HG03575 (cell line): ENCODE results near the gene XRCC1.

Source experiments
- ATAC-seq: cut with Tn5 transposase; IDR thresholded peaks from one replicate; pipeline ENCODE4 v1.9.1; 2021; ENCODE audit not compliant: unreplicated experiment, insufficient number of reproducible peaks, low FRiP score; ENCODE audit errors: extremely low read depth

The XRCC1 gene, protein sequence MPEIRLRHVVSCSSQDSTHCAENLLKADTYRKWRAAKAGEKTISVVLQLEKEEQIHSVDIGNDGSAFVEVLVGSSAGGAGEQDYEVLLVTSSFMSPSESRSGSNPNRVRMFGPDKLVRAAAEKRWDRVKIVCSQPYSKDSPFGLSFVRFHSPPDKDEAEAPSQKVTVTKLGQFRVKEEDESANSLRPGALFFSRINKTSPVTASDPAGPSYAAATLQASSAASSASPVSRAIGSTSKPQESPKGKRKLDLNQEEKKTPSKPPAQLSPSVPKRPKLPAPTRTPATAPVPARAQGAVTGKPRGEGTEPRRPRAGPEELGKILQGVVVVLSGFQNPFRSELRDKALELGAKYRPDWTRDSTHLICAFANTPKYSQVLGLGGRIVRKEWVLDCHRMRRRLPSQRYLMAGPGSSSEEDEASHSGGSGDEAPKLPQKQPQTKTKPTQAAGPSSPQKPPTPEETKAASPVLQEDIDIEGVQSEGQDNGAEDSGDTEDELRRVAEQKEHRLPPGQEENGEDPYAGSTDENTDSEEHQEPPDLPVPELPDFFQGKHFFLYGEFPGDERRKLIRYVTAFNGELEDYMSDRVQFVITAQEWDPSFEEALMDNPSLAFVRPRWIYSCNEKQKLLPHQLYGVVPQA

DNA sequence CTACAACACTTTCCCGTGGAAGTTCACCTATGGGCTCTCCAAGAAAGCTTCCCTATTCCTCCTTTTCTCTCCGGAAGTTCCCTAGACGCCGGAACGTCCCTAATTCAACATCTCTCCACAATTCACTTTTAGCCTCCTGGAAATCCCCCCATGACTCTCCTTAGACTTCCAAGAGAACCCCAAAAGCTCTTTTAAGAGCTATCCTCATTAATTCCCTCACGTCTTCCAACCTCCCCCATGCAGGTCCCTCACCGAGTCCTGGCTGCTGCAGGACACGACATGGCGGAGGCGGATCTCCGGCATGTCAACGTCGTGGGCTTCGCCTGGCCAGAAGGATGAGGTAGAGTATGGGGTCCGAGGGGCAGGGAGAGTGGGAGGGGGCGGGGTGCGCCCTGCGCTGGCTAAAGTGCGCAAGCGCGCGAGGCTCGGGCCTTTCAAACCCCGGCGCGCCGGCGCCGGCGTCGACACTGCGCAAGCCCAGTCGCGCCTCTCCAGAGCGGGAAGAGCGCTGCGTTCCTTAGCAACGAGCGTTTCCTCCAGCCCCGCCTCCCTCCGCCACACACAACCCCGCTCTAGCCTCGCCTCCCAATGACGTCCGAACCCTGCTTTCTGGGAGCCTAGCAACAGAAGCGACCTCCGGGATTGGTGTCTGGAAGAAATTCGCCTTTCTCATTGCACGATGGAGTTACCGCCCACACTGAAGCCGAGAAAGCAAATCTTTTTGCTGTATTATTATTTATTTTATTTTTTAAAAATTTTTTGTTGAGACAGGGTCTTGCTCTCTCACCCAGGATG lies at the start of gene XRCC1, which contains the start of gene PINLYP:
Gene XRCC1 (minus strand): TSS at position 372 of the 795 bp plus-strand sequence. CDS start 69 bp downstream, at position 303.
Gene PINLYP (plus strand): TSS at position 646 of the 795 bp plus-strand sequence. CDS start 1,391 bp downstream, outside the sequence.
- peak; percentile 77 for ATAC-seq

DNA sequence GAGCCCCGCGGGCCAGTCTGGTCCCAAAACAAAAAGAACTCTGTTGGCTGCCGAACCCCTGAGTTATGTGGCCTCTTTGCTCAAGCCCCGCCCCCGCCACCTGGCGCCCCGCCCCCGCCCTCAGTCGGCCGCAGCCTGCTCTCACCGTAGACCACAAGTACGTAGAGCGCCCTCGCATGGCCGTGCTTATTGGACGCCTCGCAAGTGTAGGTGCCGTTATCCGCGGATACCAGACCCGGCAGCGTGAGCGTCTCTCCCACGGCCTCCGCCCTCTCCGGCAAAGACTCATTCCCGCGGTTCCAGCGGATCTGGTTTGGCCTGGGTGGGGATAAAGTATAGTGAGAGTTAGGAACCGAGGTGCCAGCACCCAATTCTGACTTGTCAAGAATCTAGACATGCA lies 49.6 kb upstream of the XRCC1 start:
- ATAC-seq, result no peak

DNA sequence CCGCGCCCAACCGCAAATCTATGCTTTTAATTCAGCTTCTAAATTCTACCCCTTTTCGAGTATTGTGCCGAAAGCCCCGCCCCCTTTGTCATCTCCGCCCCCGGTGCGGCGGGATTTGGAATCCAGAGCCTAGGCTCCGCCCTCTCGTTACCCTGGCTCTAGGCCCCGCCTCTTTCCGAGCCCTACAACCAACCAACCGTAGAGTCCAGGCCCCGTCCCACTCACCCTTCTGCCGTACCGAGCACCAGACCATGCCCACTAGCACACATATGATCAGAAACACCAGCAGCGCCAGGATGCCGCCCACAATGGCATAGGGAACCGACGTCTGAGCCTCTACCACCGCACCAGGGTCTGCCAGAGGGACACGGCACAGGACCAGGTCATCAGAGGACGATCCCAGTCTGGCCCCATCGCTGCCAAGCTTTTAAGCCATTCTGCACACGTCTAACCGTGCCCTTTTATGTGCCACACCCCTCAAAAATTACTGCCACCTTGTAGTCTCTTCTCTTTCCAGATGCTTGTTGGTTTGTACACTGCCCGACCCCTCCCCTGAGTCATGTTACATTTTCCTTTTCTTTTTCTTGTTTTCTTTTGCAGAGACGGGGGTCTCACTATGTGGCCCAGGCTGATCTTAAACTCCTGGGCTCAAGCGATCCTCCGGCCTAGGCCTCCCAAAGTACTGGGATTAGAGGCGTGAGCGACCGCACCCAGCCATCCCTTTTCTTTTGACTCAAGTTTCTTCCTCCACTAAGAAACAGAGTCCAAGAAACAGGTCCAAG lies 48.8 kb upstream of the XRCC1 start:
- ATAC-seq, result no peak

DNA sequence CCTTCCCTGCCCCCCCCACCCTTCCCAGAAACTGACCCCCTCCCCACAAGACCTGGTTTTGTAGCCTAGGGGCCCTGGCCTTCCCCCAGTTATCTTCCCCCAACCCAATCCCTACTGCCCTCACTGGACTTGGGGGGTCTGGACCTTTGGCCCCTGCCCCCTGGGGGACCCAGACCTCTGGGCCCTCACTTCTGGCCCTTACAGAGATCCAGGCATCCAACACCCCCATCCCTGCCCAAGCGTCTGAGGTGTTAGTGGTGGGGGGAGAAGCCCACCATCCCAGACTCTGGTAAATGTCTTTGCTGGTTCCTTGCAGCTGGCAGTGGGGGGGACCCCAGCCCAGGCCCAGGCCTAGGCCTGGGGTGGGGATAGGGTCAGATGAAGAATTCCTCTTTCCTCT lies 47.6 kb upstream of the XRCC1 start:
- no peak for ATAC-seq

DNA sequence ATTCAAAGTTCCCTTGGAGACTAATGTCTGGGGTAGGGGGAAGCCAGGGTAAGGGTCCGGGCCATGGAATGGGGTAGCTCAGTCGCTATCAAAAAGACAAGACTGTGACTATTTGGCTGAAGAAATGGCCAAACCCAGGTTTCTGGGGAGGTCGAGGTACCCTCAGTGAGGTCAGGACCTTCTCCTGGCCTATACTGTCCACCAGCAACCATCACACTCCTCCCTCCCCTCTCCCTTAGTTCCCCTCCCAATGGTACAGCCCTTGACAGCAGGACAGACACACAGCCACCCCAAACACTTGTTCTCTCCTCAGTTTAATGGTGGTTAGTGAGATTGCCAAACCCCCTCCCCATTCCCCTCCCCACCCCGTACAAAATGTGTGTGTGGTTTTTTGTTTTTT lies 46.7 kb upstream of the XRCC1 start:
- no peak for ATAC-seq

DNA sequence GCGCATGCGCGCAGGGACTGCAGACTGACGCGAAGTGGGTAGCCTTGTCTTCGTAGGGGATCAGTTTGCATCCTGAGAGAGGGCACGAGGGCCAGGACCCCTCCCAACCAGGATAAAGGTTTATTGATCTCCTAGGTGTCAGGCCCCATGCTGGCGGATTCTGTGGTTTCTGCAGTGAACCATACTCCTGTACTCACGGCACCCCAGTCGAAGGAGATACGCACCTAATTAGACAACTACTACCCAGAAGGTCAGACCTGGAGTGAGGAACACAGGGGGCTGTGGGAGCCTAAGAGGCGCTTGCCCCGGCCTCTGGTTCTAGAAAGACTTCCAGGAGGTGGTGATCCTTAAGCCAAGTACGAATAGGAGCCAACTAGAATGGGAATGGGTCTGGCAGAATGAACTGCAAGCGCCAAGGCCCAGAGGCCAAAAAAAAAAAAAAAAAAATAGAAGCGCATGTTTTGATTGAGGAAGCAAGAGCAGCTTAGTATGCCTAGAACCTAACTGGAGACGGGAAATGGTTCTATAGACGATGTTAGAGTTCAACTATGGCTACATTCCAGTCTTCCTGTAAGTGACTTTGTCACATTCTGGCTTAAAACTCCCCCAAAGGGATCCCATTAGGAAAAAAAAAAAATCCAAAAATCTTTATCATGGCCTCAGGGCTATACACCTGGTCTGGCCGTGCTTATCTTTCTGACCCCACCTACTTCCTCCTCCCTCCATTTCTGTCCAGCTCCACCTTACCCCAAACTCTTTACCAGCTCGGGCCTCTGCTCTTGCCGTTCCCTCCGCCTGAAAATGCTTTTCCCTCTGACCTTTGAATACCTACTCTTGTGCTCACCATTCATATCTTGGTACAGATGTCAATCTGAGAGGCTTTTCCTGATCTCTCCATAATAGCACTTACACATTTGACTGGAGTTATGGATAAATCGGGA lies 45.0 kb upstream of the XRCC1 start:
- ATAC-seq, result no peak

DNA sequence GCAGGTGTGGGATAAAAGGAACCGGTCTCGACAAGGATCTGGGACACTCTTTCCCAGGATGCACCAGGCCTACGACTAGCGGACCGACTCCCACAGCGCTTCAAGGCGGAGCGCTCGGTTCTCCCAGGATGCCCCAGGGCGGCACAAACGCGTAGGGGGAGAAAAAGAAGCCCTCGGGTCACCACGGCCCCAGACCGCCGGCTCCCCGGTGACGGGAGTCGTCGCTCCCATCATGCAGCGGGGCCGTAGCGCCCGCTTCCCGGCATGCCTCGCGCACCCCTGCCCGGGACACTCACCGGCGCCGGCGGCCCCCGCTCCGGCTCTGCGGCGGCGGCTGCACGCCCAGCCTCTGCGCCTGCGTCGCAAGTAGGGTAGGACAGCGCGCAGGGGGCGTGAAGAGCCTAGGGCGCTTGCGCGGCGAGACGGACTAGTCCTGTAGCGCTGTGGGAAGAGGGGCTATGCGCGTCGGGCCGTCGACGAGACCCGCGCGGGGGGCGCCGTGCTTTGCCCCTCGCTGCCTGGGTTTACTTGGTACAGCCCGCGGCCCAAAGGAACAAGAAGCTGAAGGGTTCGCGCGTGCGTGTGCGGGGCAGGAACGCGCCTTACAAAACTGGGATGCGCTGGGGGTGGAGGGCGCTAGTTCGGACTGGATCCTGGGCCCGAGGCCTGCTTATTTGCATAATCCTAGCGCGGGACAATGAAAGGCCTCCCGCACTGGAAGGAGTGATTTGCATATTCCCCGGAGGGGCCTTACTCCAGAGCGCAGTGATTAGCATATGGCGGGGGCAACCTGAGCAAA lies 44.1 kb upstream of the XRCC1 start, which contains the start of gene ZNF428:
Gene ZNF428 (minus strand): TSS at position 368 of the 799 bp plus-strand sequence. CDS start 5,325 bp downstream, outside the sequence.
- ATAC-seq, result no peak

DNA sequence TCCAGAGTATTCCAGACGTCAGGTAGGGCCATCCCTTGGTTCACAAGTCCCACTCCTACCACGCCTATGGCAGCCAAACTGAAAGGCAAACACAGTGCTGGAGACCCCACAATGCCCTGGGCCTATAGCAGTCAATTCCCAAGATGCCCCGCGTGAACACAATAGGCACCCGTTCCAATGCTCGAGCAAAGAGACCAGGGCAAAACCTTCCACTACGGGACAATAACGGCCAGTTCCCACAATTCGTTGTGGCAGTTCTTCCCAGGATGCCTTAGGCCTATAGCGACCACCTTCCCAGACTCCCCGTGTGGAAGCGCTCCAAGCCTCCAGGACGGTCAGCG lies 43.6 kb upstream of the XRCC1 start:
- no peak for ATAC-seq

DNA sequence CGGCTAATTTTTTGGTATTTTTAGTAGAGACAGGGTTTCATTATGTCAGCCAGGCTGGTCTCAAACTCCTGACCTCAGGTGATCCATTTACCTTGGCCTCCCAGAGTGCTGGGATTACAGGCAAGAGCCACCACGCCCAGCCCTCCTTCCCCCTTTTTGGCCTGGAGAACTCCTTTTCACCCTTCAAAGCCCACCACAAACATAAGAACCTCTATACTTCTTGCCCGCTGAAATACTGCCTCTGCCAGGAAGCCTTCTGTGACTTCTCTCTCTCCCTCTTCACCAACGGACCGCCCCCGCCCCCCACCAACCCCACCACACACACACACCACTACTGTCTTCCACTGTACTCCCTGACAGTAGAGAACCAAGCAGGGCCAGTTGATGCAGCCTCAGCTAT lies 41.6 kb upstream of the XRCC1 start:
- no peak for ATAC-seq

DNA sequence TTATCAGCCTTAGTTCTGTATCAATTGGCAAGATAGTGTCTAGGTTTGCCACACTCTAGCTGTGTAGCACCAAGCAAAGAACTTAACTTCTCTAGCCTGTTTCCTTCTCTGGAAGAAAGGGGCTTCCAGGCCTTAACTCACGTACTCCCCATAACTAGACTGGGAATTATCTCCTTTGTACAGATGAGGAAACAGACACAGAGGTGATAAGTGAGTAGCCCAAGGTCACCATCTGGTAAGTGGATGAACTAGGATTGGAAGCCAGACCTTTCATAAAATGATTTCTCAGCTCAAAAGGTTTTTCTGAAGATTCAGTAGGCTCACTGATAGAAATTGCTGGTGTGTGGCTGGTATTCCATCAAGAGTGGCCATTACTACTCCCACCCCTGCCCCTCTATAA lies 41.0 kb upstream of the XRCC1 start:
- ATAC-seq, result no peak

DNA sequence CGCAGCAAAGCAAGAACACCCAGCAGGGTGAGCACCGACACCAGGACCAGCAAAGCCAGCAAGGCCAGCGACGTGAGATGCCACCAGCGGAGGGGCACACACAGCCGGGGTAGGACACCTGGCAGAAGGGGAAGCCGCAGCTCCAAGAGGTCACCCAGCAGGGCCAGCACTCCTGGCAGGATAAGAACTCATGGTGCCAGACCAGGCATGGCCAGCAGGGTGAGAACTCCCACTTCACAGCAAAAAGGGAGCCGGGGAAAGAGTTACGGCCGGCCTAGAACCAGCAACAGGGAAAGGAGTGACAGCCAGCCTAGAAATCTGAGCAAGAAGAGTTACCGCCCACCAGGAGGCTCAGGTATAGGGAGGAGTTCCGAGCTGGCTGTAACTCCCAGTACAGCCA lies 37.0 kb upstream of the XRCC1 start:
- ATAC-seq, result no peak

DNA sequence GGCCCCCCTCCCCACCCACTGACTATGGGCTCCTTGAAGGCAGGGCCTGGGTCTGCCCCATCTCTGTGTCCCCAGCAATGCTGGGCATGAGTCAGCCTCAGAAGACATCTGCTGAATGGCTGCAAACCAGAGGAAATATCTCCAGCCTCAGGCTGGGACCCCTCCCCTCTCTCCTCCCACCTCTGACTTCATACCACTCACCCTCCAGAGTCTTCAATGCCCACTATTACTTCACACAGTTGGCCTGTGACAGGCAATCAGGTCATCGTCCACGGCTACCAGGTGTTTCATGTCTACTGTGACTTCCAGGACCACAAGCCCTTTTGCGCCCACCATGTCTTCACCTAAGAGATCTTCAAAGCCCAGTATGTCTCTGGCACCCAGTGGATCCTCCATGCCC lies 36.5 kb upstream of the XRCC1 start, which contains the start of gene SRRM5:
Gene SRRM5 (plus strand): TSS at position 301 of the 400 bp plus-strand sequence. CDS start 34 bp downstream, at position 335.
- no peak for ATAC-seq

DNA sequence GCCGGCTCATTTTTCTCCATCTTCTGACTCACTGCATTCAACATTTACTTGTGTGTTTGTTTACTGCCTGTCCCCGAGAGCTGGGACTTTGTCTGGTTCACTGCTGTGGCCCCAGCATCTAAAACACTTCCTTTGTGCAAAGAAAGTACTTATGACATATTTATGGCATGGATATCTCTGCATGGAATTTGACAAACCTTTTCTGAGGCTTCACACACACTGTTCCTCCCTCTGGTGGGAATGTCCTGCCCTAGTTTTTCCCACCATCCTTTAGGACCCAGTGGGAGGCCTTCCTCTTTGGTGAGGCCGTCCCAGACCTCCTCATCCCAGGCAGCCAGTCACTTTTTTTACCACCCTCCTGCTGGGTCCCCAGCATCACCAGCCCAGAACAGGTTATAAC lies 35.2 kb upstream of the XRCC1 start:
- no peak for ATAC-seq

DNA sequence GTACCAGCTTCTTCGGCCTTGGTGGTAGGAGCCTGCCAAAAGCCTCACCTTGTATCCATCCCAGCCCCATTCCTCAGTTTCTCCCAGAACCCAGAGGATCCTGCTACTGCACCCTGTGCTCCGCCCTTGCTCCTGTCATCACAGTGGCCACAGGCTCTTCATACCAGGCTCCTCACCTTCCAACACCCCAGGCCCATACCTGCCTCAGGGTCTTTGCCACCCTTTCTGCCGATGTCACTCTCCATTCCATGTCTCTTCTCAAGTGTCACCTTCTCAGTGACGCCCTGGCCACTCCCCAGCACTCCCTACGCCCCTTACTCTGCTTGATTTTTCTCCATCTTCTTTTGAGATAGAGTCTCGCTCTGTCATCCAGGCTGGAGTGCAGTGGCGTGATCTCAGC lies 34.5 kb upstream of the XRCC1 start:
- ATAC-seq, result no peak

DNA sequence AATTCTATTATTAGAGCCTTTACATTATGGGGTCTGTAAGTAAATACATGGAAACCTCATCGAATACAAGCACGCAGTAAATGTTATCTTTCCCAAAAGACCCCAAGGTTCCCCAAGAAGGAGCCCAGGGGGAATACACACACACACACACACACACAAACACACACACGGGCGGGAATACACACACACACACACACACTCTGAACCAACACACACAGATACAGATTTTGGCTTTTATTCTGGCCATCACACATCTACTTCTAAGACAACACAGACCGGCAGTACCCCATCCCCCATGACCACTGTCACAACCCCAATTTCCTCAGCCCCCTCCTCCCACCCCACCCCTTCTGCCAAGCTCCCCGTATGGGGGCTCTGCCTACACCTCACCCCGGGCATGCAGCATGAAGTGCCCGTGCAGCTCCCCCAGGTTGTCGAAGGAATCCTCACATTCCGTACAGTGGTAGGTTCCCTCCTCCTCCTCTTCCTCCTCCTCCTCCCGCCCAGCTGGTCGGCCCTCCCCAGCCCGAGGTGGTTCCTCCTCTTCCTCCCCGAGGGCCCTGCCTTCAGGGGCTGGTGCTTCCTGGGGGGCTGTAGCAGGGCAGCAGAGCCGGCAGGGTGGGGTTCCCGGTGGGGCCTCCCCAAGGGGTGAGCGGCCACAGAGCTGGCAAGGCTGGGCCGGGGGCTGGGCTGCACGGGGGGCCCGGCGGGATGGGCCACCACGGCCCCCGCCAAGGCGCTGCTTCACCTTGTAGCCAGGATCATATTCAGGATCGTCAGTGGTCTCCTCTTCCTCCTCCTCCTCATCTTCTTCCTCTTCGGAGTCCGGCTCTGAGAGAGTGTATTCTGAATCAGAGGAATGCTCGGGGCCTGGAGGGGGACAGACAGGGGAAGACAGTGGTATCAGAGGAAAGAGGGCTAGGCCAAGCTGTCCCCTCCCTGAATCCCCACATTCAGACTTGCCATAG lies 32.2 kb upstream of the XRCC1 start:
- ATAC-seq, result no peak
